Panc1 (cell line): ENCODE measurements around the gene OLIG3. TPM values are rescaled to one million over a fixed set of nuclear protein-coding genes. Genes with fewer than 3 reads are reported as not detected.

Source experiments
- ATAC-seq: fragments of 200-7000 bp; cut with Tn5 transposase; 2 replicates; pipeline ENCODE4 v1.9.1; 2020; ENCODE audit warnings: mild to moderate bottlenecking, moderate library complexity
- Bru-seq: library from RNA; stranded (reverse); fragments of 400-500 nt; gene quantifications from one replicate; lab custom pipeline; 2021; lab: Mats Ljungman, UMichigan
- BruChase-seq, 2 experiments: library from RNA; stranded (reverse); fragments of 400-500 nt; gene quantifications; one replicate each; lab custom pipeline; 2021; lab: Mats Ljungman, UMichigan
- BruUV-seq: library from RNA; stranded (reverse); fragments of 400-500 nt; replicated peaks from 2 replicates; lab custom pipeline; 2021; lab: Mats Ljungman, UMichigan
- CTCF ChIA-PET: fragments of 300-600 bp; sonication (Branson Sonifier 250); formaldehyde crosslinking; loops from one replicate; lab custom pipeline; 2022; ENCODE audit warnings: antibody characterized with exemption; lab: Charles Lee
- POLR2A ChIA-PET: fragments of 300-600 bp; sonication (Branson Sonifier 250); formaldehyde crosslinking; loops from one replicate; lab custom pipeline; 2022; ENCODE audit warnings: antibody characterized with exemption; lab: Charles Lee
- DNase-seq: peaks from one replicate; pipeline ENCODE4 v3.0.0-alpha.2; 2010; ENCODE audit warnings: low read depth, low spot score
- H3K27ac ChIP-seq: 2 replicates; pipeline ENCODE4 v1.5.1; 2011; ENCODE audit warnings: mild to moderate bottlenecking, low read length, inconsistent platforms
- H3K27me3 ChIP-seq: fragments of 200-500 bp; sonication (Bioruptor generic); 2 replicates; pipeline ENCODE4 v1.6.0; 2014; ENCODE audit warnings: low read length, inconsistent platforms; ENCODE audit not compliant: control insufficient read depth, insufficient read depth
- H3K36me3 ChIP-seq: fragments of 200-500 bp; sonication (Bioruptor generic); 2 replicates; pipeline ENCODE4 v1.5.1; 2014; ENCODE audit warnings: inconsistent platforms, mild to moderate bottlenecking, low read length, moderate library complexity; ENCODE audit not compliant: control insufficient read depth, insufficient read depth
- H3K4me1 ChIP-seq: 2 replicates; pipeline ENCODE4 v1.5.1; 2011; ENCODE audit warnings: inconsistent platforms, mild to moderate bottlenecking, low read length, moderate library complexity; ENCODE audit not compliant: control insufficient read depth, insufficient read depth
- H3K4me3 ChIP-seq, 2 experiments: 2 replicates each; pipeline ENCODE4 v1.5.1; 2011 to 2012; ENCODE audit warnings: low read depth in 2 of 2, low read length in 2 of 2, mild to moderate bottlenecking in 2 of 2, inconsistent platforms in 1 of 2, moderate library complexity in 1 of 2
- H3K9me3 ChIP-seq: fragments of 200-500 bp; sonication (Bioruptor generic); 2 replicates; pipeline ENCODE4 v1.5.1; 2014; ENCODE audit warnings: low read depth, mild to moderate bottlenecking, inconsistent platforms, low read length, moderate library complexity; ENCODE audit not compliant: control insufficient read depth, insufficient read depth
- POLR2AphosphoS5 ChIP-seq: IDR thresholded peaks from 2 replicates; pipeline ENCODE4 v1.6.1; 2012; ENCODE audit warnings: mild to moderate bottlenecking, low read depth, low read length, moderate library complexity
- REST ChIP-seq, 2 experiments: IDR thresholded peaks; 2 replicates each; pipeline ENCODE4 v1.6.1; 2011 to 2012; ENCODE audit warnings: low read depth in 2 of 2, control low read depth in 1 of 2, low read length in 1 of 2, mild to moderate bottlenecking in 1 of 2, moderate library complexity in 1 of 2; ENCODE audit not compliant: insufficient read depth in 1 of 2
- SIN3A ChIP-seq: IDR thresholded peaks from 2 replicates; pipeline ENCODE4 v1.6.1; 2012; ENCODE audit warnings: low read depth, mild to moderate bottlenecking, low read length, moderate library complexity, borderline replicate concordance; ENCODE audit not compliant: insufficient read depth
- TCF7L2 ChIP-seq: IDR thresholded peaks from 2 replicates; pipeline ENCODE4 v1.6.1; 2011; ENCODE audit warnings: mild to moderate bottlenecking, low read depth, low read length, inconsistent platforms
- in situ Hi-C: cut with HindIII; loops from 2 replicates; pipeline ENCODE4 v1.10.0; 2016; ENCODE audit warnings: low sequenced_read_pairs, low pct_unique_long_range_greater_than_20kb
- intact Hi-C: fragments of 100-400 bp; cut with micrococcal nuclease; formaldehyde crosslinking; loops from one replicate; pipeline ENCODE4 v1.10.0; 2022; ENCODE audit not compliant: unreplicated experiment
- long read RNA-seq: library from polyadenylated mRNA; unstranded; transcript quantifications from one replicate; pipeline ENCODE4 v2.0.0, GENCODE V29; 2021; ENCODE audit not compliant: unreplicated experiment
- polyA plus RNA-seq: library from polyadenylated mRNA; unstranded; fragments of >200 nt; gene quantifications from one replicate; pipeline ENCODE4 v1.2.1, GENCODE V29; 2012; ENCODE audit warnings: missing spikeins; ENCODE audit not compliant: insufficient read length
- total RNA-seq: library from RNA; stranded (reverse); gene quantifications from one replicate; pipeline ENCODE4 v1.2.1, GENCODE V29; 2021; ENCODE audit not compliant: unreplicated experiment
- TF ChIP-seq, protein P1 (sequence below): fragments of 450-650 bp; IDR thresholded peaks from 2 replicates; pipeline ENCODE4 v1.5.1; 2017; ENCODE audit warnings: mild to moderate bottlenecking

The OLIG3 gene
- total RNA-seq: not detected
- polyA plus RNA-seq: not detected
- Bru-seq, nascent RNA: not detected
- BruChase-seq, experiment 1, labeled RNA remaining after a 2-hour chase: not detected
- not detected for BruChase-seq, experiment 2, labeled RNA remaining after a 6-hour chase
- long read RNA-seq: 0 reads

DNA sequence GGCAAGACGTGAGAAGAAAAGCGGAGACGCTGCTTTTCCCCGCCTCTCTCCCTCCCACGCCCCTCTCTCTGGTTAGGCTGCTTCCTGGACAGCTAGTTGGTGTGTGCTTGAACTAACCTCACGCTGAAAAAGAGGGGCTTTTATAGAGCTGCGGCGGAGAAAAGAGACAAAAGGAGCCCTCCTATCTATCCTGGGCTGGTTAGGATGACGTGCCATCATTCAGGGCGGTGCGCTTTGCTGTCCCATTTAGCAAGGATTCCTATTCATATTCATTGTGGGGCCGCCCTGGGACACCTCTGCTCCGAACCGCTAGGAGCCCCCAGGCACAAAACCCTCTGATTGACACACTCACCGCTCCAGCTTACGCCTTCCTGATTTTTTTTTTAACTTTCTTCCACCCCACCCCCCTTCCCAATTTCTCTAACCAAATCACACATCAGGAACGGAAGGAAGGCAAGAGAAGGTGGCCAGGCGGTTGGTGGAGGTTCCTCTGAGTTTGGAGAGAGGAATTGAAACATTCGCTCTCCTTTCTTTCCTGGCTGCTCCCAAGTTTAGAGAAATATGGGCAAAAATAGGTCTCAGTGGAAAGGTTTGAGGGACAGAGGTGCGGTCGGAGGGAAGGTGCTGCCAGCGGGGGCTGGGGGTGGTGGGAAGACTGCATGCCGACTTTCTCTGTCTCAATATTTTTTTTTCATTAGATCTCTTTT is at the start of gene OLIG3:
Gene OLIG3, minus strand, starts transcription at position 114 of the 707 bp plus-strand sequence. CDS start 224 bp downstream, outside the sequence.
- H3K4me3 ChIP-seq: no peak within 1 kb of the TSS
- ATAC-seq (no peak), DNase-seq (no peak)
- peaks cover 11% of the 10 kb centered on the region for H3K27me3 ChIP-seq
- ChIA-PET POLR2A (no interaction called here), CTCF (no interaction called here)
- H3K36me3 ChIP-seq: 0 out of 2 replicates have a peak, but pooled peaks cover 2% of the 10 kb centered on the region
- intact Hi-C loops (no loop called here), in situ Hi-C loops (no loop called here)
- H3K4me1 ChIP-seq: no peaks in the 10 kb centered on the region
- no peak within 1 kb of the TSS for H3K27ac ChIP-seq
- no TSS peak for BruUV-seq
- H3K9me3 ChIP-seq: no peaks in the 10 kb centered on the region
- TF ChIP-seq, protein P1, sequence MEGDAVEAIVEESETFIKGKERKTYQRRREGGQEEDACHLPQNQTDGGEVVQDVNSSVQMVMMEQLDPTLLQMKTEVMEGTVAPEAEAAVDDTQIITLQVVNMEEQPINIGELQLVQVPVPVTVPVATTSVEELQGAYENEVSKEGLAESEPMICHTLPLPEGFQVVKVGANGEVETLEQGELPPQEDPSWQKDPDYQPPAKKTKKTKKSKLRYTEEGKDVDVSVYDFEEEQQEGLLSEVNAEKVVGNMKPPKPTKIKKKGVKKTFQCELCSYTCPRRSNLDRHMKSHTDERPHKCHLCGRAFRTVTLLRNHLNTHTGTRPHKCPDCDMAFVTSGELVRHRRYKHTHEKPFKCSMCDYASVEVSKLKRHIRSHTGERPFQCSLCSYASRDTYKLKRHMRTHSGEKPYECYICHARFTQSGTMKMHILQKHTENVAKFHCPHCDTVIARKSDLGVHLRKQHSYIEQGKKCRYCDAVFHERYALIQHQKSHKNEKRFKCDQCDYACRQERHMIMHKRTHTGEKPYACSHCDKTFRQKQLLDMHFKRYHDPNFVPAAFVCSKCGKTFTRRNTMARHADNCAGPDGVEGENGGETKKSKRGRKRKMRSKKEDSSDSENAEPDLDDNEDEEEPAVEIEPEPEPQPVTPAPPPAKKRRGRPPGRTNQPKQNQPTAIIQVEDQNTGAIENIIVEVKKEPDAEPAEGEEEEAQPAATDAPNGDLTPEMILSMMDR: no peak
- TF ChIP-seq REST (IDR thresholded peaks at IDR 0.05; ENCODE audit: insufficient read depth in 1 of 2, low read depth in 2 of 2, low read length in 1 of 2): no peak
- no peak for TF ChIP-seq SIN3A
- no peak for TF ChIP-seq POLR2AphosphoS5
- TF ChIP-seq TCF7L2: no peak

DNA sequence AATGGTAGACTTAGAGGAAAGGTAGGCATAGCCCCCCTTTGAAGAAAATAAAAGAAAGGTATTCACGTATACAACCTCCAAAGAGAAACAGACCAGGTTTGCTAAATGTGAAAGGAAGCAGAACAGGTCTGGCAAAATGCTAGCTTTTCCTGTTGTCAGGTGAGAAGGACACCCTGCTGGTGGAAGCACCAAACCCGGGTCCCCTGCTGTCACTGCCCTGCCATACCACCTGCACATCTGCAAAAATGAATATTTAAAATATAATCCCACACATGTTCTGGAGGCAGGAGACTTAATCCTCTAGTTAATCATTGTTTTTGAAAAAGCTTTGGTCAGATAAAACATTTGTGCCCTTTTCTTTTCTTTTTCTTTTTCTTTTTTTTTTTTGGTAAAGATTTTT is 48.9 kb upstream of the OLIG3 start:
- ChIA-PET POLR2A (no interaction called here), CTCF (interaction anchor here (0.6 kb wide), 1 partner anchor 65 kb away, joined by 3 read pairs; no protein-coding TSS in a partner anchor)
- no peak overlapping the region for H3K27ac ChIP-seq
- in situ Hi-C loops: no loop called here
- no peaks in the 10 kb centered on the region for H3K9me3 ChIP-seq
- intact Hi-C loops: no loop called here
- no peaks in the 10 kb centered on the region for H3K4me1 ChIP-seq
- H3K4me3 ChIP-seq: no peak overlapping the region
- BruUV-seq: no TSS peak
- H3K36me3 ChIP-seq: no peaks in the 10 kb centered on the region
- DNase-seq: no peak
- no peak for ATAC-seq
- H3K27me3 ChIP-seq: peaks cover 2% of the 10 kb centered on the region; the same call in 1 of the 2 replicates
- TF ChIP-seq TCF7L2 (no peak), POLR2AphosphoS5 (no peak), SIN3A (no peak), REST (IDR thresholded peaks at IDR 0.05; ENCODE audit: insufficient read depth in 1 of 2, low read depth in 2 of 2, low read length in 1 of 2) (no peak)
- TF ChIP-seq, protein P1: no peak
